Activated B cell treated with CpG ODN at 0.5 μM for 24 hours (primary cell): ENCODE measurements around the gene CDKAL1. TPM values are rescaled to one million over a fixed set of nuclear protein-coding genes. Genes with fewer than 3 reads are reported as not detected.

Source experiments
- ATAC-seq: fragments of 200-7000 bp; cut with Tn5 transposase; one replicate; pipeline ENCODE4 v1.10.0; 2021; ENCODE audit warnings: low read depth, mild to moderate bottlenecking, moderate library complexity
- CTCF ChIA-PET: fragments of 350-600 bp; sonication (Branson Sonifier 250); formaldehyde crosslinking; loops from one replicate; lab custom pipeline; 2021; ENCODE audit warnings: antibody characterized with exemption; lab: Charles Lee
- POLR2A ChIA-PET: fragments of 350-600 bp; sonication (Branson Sonifier 250); formaldehyde crosslinking; loops from one replicate; lab custom pipeline; 2021; ENCODE audit warnings: antibody characterized with exemption; lab: Charles Lee
- DNase-seq: peaks from one replicate; pipeline ENCODE4 v3.0.0; 2022
- H3K27ac Mint-ChIP-seq: one replicate; pipeline ENCODE4 v1.8.0; 2020; ENCODE audit warnings: mixed read lengths
- H3K27me3 Mint-ChIP-seq: one replicate; pipeline ENCODE4 v1.8.0; 2021; ENCODE audit warnings: mixed read lengths
- H3K36me3 Mint-ChIP-seq: one replicate; pipeline ENCODE4 v1.8.0; 2021; ENCODE audit warnings: low read depth, mixed read lengths
- H3K4me1 Mint-ChIP-seq: one replicate; pipeline ENCODE4 v1.8.0; 2021; ENCODE audit warnings: mixed read lengths
- H3K4me3 Mint-ChIP-seq: one replicate; pipeline ENCODE4 v1.8.0; 2020; ENCODE audit warnings: mild to moderate bottlenecking, mixed read lengths
- H3K9me3 Mint-ChIP-seq: one replicate; pipeline ENCODE4 v1.8.0; 2020; ENCODE audit warnings: mixed read lengths
- CTCF ChIP-seq: fragments of 200-600 bp; IDR thresholded peaks from one replicate; pipeline ENCODE4 v1.8.0; 2022; ENCODE audit warnings: antibody characterized with exemption, mild to moderate bottlenecking
- intact Hi-C: fragments of 100-400 bp; cut with micrococcal nuclease; formaldehyde crosslinking; loops from one replicate; pipeline ENCODE4 v1.15.1; 2024
- total RNA-seq: library from RNA; stranded (reverse); gene quantifications from 2 replicates; pipeline ENCODE4 v1.2.3, GENCODE V29; 2022

The CDKAL1 gene
- total RNA-seq, 1 donor from 2014 or later, result 31.9 TPM

- no peak for ATAC-seq
- Mint-ChIP-seq H3K27me3 (no peaks in the 10 kb centered on the region), H3K27ac (no peak overlapping the region), H3K9me3 (no peaks in the 10 kb centered on the region), H3K36me3 (peaks cover 16% of the 10 kb centered on the region), H3K4me1 (peaks cover 10% of the 10 kb centered on the region), H3K4me3 (no peak overlapping the region)
- DNase-seq, result no peak
- ChIA-PET POLR2A (no interaction called here), CTCF (no interaction called here)
- intact Hi-C loops, result no loop called here
- no peak for TF ChIP-seq CTCF
Observed at GRCh38 chr6:20657274-20657800, 123.1 kb downstream of the CDKAL1 start.

DNA sequence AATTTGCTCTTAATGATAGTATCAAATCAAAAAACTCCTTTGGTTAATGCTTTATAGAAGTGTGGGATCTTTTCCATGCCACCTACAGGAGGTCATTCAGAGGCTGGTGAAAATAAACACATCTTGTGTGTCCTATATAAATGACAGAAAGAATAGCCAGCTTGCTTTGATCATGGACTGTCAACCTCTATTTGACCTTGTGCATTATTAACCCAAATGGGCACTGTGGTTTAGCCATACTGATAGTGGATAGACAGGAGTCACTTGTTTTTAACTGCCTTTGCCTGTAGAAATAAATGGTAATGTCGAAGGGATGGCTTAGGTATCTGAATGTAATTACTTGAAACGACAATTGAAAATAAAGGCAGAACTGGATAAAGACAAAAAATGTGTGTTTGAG, 123.8 kb downstream of the CDKAL1 start:
- Mint-ChIP-seq H3K9me3 (no peaks in the 10 kb centered on the region), H3K36me3 (peaks cover 13% of the 10 kb centered on the region), H3K27ac (no peak overlapping the region), H3K4me1 (peaks cover 9% of the 10 kb centered on the region), H3K4me3 (no peak overlapping the region), H3K27me3 (no peaks in the 10 kb centered on the region)
- TF ChIP-seq CTCF, result no peak
- DNase-seq (no peak), ATAC-seq (no peak)
- CTCF ChIA-PET, result no interaction called here
- intact Hi-C loops, result no loop called here
- POLR2A ChIA-PET, result no interaction called here

GRCh38 chr6:20658516-20658915, 124.3 kb downstream of the CDKAL1 start:
- ATAC-seq, result no peak
- H3K27ac Mint-ChIP-seq, result no peak overlapping the region
- H3K4me3 Mint-ChIP-seq, result no peak overlapping the region
- H3K36me3 Mint-ChIP-seq, result peaks cover 9% of the 10 kb centered on the region
- intact Hi-C loops, result no loop called here
- no peaks in the 10 kb centered on the region for H3K9me3 Mint-ChIP-seq
- no peaks in the 10 kb centered on the region for H3K27me3 Mint-ChIP-seq
- POLR2A ChIA-PET, result no interaction called here
- no peak for TF ChIP-seq CTCF
- no peak for DNase-seq
- H3K4me1 Mint-ChIP-seq, result peaks cover 9% of the 10 kb centered on the region
- CTCF ChIA-PET, result no interaction called here

DNA sequence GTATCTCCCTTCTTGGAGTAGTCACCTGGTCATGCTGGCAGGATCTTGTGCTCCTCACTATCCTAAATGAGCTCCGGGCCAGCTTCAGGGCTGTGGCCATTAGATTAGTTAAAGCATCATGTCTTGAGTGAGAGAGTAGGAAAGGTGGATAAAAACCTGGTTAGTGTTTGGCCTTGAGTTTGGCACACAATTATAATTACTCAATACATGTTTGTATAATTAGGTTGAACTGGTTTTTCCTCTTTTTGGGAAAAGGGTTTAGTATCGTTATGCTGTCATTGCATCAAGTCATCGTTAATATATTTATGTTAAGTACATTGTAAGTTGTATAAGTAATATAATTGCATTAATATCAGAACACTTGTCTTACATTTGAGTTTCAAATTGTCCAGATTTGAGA, 126.3 kb downstream of the CDKAL1 start:
- POLR2A ChIA-PET, result no interaction called here
- no peak for TF ChIP-seq CTCF
- Mint-ChIP-seq H3K27me3 (no peaks in the 10 kb centered on the region), H3K4me3 (no peak overlapping the region), H3K36me3 (peaks cover 2% of the 10 kb centered on the region), H3K27ac (no peak overlapping the region), H3K4me1 (peaks cover 9% of the 10 kb centered on the region), H3K9me3 (no peaks in the 10 kb centered on the region)
- intact Hi-C loops, result no loop called here
- no peak for DNase-seq
- CTCF ChIA-PET, result no interaction called here
- no peak for ATAC-seq

- TF ChIP-seq CTCF, result no peak
- intact Hi-C loops, result no loop called here
- ChIA-PET CTCF (no interaction called here), POLR2A (no interaction called here)
- no peaks in the 10 kb centered on the region for H3K9me3 Mint-ChIP-seq
- no peaks in the 10 kb centered on the region for H3K27me3 Mint-ChIP-seq
- no peak overlapping the region for H3K4me3 Mint-ChIP-seq
- DNase-seq (no peak), ATAC-seq (no peak)
- peaks cover 9% of the 10 kb centered on the region for H3K4me1 Mint-ChIP-seq
- H3K27ac Mint-ChIP-seq, result no peak overlapping the region
- H3K36me3 Mint-ChIP-seq, result peaks cover 2% of the 10 kb centered on the region
Observed at GRCh38 chr6:20661721-20662120, 127.5 kb downstream of the CDKAL1 start.
